GM21825 (cell line): ENCODE measurements around the gene TRPC4.

Experiments used
- ATAC-seq: cut with Tn5 transposase; IDR thresholded peaks from one replicate; pipeline ENCODE4 v1.9.1; 2021; ENCODE audit warnings: mild to moderate bottlenecking, moderate library complexity; ENCODE audit not compliant: unreplicated experiment

Gene TRPC4

DNA sequence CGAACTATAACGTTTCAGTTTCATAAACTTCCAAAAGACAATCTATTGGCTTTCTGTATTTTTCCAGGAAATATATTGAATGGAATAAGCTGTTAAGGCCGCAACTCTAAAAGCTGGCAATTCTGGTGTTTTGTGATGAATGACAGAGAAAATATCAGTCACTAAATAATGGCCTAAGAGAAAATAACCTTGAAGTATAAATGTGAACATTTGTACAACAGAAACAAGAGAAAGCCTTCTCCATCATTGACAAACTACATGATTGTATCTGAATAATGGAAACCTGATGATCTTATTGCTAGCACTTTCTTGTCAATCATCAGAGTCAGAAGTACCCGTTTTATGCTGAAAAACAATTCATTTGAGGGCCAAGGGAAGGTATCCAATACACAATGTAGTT lies 134.3 kb downstream of the TRPC4 start:
- no peak for ATAC-seq

- ATAC-seq, result no peak
Observed at GRCh38 chr13:37729876-37730275, 139.7 kb downstream of the TRPC4 start.

DNA sequence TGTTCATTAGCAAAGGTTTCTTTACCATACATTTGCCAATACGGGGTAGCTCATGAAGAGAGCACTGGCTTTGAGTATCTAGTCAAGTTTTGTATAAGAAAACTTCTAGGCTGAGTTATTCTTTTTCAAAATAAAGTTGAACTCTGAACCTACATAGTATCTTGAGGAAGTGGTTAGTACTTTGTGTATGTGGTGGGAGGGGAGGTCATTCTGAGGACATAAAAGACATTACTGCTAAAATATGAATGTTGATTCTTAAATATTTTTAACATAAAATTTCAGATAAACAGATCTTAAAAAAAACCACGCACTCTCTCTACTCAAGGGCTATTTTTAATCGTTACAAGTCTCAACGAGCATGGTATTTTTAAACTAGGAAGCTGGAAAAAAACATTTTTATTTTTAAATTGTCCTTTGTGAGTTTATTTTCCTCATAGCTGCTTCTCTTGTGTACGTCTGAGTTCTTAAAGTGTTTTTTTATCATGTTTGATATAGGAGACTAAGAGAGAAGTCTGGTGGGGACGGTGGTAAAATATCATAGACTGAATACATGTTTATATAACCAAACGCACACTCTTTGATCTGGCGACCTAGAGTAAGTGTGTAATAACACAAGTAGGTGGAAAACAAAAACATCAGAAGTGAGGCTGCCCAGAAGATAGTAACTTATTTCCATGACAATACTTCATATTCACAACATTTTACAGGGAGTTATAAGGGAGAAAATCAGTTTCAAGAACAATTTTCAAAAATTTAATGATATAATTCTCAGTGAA lies 153.0 kb downstream of the TRPC4 start:
- no peak for ATAC-seq

- no peak for ATAC-seq
Observed at GRCh38 chr13:37715606-37716015, 154.0 kb downstream of the TRPC4 start.

GRCh38 chr13:37709318-37709717 lies 160.3 kb downstream of the TRPC4 start:
- ATAC-seq, result no peak

GRCh38 chr13:37707739-37708500 lies 161.7 kb downstream of the TRPC4 start:
- no peak for ATAC-seq

DNA sequence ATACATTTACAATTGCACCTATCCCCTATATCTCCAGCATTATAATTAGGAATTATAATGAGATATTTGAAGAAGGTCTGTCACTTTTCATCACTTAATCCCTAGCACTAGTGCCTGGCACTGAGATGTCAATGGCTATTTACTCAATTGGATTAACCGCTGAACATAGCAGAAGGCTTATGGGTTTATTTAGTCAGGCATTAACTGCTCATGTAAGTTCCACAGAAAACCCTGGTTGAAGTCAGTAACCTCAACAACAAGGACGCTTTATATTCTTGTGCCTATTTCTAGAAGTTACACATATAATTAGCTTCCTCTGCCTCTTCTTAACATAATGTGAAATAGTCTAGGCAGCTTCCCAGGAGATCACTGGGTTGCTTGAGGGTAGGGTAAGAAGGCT lies 163.5 kb downstream of the TRPC4 start:
- ATAC-seq, result no peak

DNA sequence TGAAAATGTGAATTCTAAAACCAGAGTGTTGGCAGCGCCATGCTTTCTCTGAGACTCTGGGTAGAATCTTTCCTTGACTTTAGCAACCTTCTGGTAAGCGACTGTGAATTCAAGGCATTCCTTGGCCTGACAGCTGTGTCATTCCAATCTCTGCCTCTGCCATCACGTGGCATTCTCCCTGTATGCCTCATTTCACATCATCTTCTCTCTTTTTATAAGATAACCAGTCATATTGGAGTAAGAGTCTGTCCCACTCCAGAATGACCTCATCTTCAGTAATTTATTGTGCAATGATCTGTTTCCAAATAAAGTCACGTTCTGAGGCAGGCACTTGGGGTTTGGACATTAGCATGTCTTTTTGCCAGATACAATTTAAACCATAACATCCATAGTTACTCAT lies 167.6 kb downstream of the TRPC4 start:
- no peak for ATAC-seq

DNA sequence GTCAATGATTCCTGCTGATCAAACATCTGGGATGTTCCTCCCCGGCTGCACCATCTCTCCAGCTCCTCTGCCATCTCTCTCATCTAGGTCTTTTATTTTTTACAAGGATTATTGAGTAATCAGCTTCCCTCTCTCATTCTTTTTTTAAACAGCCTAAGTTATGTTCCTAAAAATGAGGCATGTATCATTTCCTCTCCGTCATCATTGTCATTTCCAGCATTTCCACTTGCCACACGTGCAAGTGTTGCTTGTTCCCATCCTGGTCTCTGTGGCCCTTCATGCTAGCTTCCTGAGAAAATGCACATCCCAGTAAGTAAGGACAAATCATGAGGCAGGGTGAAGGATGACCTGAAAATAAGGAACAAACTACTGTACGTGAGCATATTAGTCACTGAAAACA lies 168.3 kb downstream of the TRPC4 start:
- no peak for ATAC-seq

DNA sequence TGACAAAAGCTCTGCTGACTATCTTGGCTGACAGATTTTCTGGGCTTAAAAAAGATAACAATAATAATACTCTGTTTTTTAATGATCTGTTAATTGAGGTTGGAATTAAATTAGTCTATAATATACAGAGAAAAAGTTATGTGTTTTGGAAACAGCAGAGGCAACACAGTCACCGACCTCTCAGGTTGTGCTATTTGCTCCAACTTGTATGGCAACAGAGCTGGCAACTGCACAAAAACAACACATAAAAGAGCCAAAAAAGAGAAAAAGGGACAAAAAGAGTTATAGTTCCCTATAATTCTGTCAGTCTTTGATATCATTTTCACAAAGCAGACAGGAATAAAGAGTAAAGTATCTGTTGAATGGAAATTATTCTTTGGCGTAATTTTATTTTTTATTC lies 168.7 kb downstream of the TRPC4 start:
- no peak for ATAC-seq

GRCh38 chr13:37695200-37695599 lies 174.4 kb downstream of the TRPC4 start:
- no peak for ATAC-seq

- ATAC-seq, result no peak
Observed at GRCh38 chr13:37690361-37690760, 179.2 kb downstream of the TRPC4 start.

- ATAC-seq, result no peak
Observed at GRCh38 chr13:37686501-37686900, 183.1 kb downstream of the TRPC4 start.

DNA sequence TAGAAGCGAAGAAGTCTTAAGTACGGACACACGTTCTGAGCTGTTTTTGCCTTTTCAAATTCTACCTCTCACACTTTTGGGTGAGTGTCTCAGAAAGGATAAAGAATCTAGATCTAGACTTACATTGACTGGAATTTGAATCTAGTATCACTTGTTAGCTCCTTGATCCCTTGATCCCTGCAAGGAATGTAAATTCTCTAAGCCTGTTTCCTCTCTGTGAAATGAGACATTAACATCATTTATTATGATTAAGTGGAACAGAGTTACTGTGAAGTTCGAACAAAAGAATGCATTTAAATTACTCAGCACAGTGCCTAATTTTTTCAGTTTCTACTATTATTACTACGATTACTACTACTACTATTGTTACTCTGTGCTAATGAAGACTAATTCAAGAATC lies 184.4 kb downstream of the TRPC4 start:
- ATAC-seq, result no peak

GRCh38 chr13:37682496-37682895 lies 187.1 kb downstream of the TRPC4 start:
- no peak for ATAC-seq

DNA sequence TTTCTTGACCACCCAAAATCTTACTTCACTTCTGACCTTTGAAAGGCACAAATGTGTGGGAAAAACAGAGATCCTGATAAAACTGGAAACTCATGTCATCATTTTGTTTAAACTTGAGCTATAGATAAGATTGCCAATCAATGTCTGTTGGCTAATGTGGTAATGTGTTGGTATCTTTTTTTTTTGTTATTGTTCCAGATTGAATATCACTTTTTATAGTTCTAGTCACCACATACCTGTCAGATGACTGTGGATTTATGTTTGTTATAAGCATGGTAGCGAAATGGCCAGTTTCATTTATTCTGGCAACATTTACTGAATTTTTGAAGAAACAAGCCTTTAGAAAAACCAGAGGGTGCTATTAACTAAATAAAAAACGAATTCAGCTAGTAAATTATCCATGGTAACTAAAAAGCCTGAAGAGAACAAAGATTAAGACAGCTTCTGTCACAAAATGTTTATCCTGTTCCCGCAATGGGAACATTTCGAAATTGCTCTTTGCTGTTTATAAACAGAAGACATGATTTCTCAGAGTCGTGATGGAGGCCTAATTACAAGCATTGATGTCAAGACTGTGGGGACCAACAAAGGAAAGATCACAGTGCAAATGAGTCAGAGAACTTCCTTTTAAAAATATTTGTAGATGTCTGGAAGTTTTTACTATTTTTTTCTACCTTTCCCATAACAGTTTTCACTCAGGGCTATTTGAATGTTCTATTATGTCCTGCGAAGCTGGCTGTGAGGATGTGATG lies 188.1 kb downstream of the TRPC4 start:
- no peak for ATAC-seq

DNA sequence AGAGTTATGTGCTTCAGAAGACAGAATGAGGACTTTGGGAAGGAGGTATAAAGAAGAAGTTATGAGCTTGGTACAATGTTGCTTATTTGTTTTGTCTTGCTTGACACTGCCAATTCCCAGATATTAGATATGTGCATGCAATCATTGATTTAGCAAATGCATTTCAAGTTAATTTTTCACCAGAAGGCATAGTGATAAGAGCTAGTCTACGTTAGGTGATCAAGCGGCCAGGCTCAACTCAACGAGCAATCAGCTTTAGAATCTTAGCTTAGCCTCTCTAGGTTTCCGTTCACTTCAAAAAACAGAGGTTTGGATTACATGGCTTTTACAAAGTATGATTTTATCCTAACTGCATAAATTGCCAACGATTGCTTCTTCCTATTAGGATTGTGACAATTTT lies 189.4 kb downstream of the TRPC4 start:
- ATAC-seq, result no peak

DNA sequence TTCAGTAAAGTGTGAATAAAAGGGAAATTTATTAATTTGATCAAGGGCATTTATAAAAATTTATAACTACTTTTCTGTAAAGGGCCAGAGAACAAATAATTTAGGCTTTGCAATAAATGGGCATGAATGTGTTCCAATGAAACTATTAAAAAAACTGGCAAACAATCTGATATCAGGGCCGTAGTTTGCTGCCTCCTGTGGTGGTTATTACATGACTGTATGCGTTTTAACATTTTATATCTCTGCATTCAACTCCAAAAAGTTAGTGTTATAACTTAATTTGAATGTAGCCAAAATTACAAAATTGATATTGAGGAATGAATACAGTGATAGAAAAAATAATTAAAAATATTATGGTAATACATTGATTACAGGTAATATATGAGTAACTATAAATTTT lies 190.5 kb downstream of the TRPC4 start:
- ATAC-seq, result no peak

GRCh38 chr13:37669845-37670244 lies 199.7 kb downstream of the TRPC4 start:
- no peak for ATAC-seq

- ATAC-seq, result no peak
Observed at GRCh38 chr13:37667702-37668101, 201.9 kb downstream of the TRPC4 start.

DNA sequence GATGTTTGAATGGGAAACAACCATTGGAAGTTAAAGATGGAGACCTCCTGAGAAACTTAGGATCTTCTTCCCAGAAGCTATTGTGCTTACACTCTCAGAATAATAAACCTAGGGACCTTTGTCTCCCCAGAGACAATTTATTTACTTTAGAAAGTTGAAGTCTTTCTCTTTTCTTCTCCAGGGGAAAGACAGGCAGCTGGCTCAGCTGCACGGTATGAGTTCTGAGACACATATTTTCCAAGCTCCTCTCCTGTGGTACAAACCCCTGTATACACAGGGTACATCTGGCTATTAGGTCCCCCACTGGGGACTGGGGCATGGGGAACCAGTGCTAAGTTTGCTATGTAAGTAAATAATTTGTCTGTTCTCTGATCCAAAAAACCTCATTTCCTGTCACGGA lies 203.5 kb downstream of the TRPC4 start:
- ATAC-seq, result no peak

- no peak for ATAC-seq
Observed at GRCh38 chr13:37665420-37665819, 204.2 kb downstream of the TRPC4 start.
